HG02852 (cell line): ENCODE measurements around the gene NUTF2.
"Not testable (repeated sequence)": the region's sequence is repeated elsewhere in the genome, so short reads cannot be mapped to it uniquely, and the experiment has no call there.

Experiments used
- ATAC-seq: cut with Tn5 transposase; IDR thresholded peaks from one replicate; pipeline ENCODE4 v1.9.1; 2021; ENCODE audit warnings: mild to moderate bottlenecking, moderate library complexity; ENCODE audit not compliant: unreplicated experiment

Gene NUTF2

DNA sequence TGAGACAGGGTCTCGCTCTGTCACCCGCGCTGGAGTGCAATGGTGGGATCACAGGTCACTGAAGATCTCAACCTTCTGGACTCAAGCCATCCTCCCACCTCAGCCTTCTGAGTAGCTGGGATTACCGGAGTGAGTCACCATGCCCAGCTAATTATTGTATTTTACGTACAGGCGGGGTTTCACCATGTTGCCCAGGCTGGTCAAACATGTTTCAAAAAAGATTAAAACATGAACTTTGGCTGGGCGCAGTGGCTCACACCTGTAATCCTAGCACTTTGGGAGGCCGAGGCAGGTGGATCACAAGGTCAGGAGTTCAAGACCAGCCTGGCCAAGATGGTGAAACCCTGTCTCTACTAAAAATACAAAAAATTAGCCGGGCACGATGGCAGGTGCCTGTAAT is 9.5 kb upstream of the NUTF2 start:
- ATAC-seq = not testable (repeated sequence)

DNA sequence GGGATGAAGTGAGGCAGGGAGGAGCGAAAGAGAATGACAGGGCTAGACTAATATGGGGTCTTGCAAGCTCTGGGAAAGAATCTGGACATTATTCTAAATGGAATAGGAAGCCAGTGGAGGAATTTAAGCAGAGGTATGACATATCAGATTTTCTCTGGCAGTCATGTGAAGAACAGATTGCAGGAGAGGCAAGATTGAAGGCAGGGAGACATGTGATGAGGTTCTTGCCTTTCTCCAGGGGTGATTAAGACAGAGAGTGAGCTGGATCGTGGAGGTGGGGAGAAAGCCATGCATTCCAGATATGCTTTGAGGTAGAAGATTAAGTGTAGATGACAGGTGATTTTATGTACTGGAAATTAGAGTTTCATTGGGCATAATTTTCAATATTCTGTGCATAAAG is 8.9 kb upstream of the NUTF2 start:
- no peak for ATAC-seq

DNA sequence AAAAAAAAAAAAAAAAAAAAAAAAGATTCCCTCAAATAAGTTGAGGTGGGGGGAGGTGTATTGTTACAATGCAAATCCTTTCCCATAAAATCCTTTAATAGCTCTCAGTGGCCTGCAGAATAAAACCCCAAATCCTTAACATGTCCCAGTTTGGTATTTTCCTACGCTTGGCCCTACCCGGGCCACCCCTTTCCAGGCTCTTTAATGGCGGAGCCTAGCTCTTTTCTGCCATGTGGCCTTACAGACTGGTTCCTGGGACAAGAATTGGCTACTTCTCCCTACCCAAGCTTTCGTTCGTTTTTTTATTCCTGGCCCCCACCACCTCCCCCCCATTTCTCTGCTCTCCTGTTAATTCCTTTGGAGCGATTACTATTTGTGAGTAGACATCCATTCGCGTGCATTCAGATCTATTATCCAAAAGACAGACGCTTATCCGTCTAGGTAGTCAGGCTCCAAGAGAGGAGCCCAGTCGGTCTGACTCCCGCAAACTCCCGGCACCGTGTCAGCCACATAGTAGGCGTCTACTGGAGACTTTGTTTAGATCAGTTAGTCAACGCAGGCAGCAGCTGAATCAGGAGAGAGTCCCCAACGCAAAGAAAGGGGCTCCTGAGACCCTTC is 5.4 kb upstream of the NUTF2 start:
- ATAC-seq = no peak

DNA sequence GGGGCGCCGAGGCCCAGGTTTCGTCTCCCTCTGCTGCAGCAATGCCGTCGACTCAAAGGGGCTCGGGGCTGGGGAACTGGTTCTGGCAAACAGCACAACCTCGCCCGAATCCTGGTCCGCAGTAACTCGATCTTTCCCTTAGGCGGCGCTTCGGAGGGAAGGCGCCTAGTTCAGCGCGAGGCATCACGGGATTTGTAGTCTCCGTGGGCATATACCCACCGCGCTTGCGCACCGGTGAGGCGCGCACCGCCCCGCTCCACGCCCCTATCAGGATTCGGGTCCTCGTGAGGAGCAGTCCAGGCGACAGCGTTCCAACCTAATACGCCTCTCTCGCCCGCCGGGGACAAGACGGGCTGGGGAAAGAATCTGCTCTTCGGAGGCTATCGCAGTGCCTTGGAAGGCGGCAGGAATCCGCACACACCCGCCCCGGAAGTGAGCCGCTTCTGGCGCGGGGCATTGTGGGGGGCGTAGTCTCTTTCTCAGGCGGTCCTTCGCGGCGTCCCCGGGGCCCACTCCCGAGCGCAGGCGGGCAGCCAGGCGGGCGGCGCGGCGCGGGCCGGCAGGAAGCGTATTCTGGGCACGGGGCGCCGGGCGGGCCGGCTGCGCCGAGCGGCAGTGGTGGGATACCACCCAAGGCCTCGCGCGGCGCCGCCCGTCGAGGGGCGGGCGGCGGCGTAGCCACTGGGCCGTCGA is 4.8 kb upstream of the NUTF2 start, which contains the start of gene THAP11:
TSS of gene THAP11 (plus strand) at position 505 of the 693 bp plus-strand sequence. CDS start 235 bp downstream, outside the sequence.
- ATAC-seq = peak; percentile 49

DNA sequence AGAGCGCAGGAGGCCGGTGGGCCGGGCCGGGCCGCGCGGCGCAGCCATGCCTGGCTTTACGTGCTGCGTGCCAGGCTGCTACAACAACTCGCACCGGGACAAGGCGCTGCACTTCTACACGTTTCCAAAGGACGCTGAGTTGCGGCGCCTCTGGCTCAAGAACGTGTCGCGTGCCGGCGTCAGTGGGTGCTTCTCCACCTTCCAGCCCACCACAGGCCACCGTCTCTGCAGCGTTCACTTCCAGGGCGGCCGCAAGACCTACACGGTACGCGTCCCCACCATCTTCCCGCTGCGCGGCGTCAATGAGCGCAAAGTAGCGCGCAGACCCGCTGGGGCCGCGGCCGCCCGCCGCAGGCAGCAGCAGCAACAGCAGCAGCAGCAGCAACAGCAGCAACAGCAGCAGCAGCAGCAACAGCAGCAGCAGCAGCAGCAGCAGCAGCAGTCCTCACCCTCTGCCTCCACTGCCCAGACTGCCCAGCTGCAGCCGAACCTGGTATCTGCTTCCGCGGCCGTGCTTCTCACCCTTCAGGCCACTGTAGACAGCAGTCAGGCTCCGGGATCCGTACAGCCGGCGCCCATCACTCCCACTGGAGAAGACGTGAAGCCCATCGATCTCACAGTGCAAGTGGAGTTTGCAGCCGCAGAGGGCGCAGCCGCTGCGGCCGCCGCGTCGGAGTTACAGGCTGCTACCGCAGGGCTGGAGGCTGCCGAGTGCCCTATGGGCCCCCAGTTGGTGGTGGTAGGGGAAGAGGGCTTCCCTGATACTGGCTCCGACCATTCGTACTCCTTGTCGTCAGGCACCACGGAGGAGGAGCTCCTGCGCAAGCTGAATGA is 4.0 kb upstream of the NUTF2 start:
- ATAC-seq = peak; percentile 6

DNA sequence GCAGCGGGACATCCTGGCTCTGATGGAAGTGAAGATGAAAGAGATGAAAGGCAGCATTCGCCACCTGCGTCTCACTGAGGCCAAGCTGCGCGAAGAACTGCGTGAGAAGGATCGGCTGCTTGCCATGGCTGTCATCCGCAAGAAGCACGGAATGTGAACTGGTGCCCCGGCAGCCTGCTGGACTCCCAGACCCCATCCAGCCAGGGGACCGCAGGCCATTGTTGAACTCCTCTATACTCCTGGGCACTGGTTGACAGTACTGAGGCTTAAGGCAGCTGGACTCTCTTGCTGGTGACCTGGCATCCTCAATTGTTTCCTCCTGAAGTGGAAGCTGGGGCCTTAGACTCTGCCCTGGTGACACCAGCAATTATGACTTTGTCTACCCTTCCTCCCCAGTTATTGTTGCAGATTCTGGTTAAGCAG is 3.4 kb upstream of the NUTF2 start:
- ATAC-seq = no peak

DNA sequence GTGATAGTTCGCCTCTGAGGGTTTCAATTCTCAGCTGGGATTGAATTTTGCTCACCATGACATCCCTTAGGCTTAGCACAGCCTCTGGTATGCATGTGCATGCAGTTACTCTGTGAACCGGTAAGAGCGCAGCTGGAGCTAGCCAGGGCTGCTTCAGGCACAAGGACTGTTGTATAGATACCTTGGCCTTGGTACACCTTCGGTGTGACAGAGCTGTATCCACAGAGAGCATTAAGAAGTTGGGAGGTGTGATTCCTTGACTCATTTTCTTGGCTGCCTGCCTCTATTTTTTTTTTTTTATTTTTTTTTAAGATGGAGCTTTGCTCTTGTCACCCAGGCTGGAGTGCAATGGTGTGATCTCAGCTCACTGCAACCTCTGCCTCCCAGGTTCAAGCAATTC is 2.2 kb upstream of the NUTF2 start:
- ATAC-seq = no peak

DNA sequence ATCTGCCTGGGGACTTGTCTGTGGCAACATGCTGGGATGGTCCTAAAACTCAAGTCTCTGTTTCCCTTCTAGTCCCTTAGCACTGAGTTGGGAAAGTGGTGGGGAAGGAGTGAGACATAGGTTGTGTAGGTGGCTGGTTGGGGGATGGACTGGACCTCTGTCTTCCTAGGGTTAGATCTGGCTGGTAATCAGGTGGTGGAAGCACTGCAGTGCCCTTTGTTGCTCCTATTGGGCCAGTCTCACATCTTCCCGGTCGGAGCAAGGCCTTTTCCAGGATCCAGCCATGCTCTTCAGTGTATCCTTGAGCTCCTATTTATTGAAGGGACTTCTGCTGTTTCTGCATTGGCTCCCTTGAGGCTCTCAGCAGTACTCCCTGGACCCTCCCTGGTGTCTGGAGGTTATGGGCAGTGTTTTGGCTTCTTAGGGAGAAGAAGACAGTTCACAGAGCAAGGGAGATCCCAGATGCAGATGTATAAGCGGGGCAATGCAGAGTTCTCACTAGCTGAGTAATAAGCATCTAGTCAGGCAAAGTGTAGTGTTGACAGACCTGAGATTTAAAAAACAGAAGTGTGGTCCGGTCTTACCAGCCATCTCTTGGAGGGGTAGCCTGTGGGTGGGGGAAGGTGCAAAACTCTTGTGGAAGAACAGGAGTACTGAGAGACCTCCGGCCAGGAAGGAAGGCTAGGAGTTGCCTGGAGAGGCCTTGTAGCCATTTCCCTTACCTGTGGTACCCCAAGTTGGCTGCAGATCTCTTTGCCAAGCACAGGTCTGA is 1.3 kb upstream of the NUTF2 start:
- ATAC-seq = no peak

DNA sequence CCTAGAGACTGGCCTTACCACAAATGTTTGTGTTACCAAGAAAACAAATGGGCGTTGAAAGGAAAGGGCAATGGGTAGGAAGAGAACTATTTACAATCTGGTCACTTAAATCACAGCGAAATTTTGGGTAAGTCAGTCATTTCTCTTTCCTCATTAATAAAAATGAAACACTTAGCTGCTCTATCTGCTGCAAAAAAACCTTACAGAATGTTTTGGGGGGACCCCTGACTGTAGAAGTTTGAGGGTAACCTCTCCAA is 742 bp upstream of the NUTF2 start:
- no peak for ATAC-seq

DNA sequence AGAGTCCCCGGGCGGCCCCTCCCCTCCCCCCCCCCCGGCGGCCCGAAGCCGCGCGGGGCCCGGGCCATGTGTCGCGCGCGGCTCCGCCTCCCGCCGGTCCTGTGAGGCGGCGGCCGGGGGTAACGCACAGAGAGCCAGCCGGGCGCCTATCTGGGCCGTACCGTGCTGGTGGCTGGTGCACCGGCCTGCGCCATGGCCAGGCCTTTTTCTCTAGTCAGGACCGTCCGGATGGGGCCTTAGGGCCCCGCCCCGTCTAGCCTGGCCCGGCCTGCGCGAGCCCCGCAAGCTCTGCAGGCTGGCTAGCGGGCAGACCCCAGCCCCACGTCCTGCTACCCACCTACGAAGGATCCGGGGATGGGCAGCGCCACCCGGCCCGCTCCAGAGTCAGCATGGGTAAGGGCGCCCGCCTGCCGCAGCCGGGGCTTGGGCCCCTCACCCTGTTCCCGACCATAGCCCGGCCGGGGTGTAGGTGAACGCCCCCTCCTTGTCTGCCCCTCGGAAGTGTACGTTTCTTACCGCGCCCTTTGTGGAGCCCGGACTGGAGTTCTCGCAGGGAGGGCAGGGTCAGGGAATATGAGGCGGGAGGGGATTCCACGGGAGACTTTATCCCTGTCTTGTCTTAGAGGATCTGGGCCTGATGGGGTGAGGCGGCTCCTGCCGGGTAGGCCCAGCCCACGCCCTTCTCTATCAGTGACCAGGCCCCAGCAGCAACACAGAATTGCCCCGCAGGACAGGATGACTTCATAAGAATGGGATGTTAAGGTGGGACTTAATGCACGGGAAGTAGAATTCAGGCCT is 530 bp downstream of the NUTF2 start, which contains the start of gene CENPT:
TSS of gene CENPT (minus strand) at position 630 of the 798 bp plus-strand sequence. CDS start 13,834 bp downstream, outside the sequence.
- peak; percentile 46 for ATAC-seq

DNA sequence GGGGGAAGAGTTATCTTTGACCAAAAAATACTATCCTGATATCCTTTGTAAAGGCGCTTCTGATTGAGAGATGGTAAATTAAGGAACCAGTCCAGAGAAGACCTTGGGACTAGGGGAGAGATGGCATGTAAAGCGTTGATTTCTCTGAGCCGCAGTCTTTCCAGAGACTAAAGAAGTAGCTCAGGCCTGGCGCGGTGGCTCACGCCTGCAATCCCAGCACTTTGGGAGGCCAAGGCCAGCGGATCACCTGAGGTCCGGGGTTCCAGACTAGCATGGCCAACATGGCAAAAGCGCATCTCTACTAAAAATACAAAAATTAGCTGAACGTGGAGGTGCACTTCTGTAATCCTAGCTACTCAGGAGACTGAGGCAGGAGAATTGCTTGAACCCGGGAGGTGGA is 1.4 kb downstream of the NUTF2 start:
- ATAC-seq = no peak

DNA sequence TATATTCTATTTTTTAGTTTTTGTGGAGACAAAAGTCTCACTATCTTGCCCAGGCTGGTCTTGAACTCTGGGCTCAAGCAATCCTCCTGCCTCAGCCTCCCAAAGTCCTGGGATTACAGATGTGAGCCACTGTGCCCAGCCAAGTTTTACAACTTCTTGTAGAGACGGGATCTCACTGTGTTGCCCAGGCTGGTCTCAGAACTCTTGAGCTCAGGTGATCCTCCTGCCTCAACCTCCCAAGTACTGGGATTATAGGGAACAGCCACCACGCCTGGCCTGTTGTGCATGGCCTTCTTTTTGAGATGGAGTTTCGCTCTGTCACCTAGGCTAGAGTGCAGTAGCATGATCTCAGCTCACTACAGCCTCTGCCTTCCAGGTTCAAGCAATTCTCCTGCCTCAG is 6.9 kb downstream of the NUTF2 start:
- ATAC-seq = no peak

DNA sequence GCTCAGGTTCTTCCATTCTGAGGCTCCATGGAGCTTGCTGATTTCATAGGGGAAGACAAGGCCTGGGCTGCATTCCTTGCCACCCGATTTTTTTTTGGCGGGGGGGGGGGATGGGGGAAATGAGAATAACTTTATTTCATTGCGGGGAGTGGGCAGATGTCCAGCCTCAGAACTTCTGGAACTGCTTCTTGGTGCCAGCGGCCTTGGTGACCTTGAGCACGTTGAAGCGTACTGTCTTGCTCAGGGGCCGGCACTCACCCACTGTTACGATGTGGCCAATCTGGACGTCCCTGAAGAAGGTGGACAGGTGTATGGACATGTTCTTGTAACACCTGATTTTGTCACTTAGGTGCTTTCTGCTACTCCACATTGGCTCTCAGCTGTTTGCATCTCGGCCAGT is 9.1 kb downstream of the NUTF2 start:
- ATAC-seq = no peak

DNA sequence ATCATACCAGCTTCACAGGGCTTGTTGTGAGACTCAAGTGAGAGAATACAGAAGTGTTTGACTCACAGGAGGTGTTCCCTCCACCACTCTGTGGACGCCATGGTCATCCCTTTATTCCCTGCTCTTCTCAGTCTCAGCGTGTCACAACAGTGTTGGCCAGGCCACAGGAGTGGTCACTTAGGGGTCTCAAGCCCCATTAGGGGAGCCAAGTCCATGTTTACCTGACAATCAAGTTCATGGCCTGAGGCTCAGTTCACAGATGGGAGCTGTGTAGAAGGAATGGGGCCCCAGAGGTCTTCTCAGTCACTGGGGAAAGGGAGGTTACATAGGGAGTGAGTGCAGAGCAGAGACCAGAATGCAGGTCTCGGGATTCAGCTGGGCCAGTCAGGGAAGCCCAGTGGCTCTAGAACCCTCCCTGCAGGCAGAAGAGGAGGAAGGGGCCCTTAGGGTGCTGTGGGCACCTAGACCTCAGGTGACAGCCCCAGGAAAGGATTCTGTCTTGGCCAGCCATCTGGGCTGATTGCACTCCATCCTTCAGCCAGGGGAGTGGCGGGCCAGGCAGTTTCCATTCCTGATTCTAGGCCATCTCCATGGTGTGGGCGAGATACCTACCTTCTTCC is 10.3 kb downstream of the NUTF2 start:
- ATAC-seq = no peak

DNA sequence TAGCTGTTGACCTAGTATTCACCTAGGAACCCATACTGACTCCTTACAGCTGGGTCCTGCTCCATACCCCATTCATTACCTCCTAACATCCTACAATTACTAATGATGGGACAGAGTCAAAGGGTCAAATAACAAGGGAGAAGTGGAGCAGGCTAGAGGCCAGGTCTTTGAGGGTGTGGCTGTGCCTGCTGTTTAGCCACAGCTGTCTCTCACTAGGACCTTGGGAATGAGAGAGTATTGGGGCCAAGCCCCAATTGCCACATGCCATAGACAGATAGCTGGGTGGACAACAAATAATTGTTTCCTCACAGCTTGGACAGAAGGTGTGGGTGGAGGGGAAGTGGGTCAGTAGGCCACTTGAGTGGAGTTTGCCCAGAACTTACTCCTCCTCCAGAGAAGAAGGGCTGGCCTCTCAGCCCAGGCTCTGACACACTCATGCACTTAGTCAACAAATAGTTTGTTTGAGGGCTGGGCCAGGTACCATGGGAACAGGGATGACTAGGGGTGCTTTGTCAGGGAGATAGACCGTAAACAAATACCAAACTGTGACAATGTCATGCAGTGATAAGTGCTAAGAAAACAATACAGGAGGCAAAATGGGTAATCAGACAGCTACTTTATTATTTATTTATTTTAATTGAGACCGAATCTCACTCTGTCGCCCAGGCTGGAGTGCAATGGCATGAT is 11.0 kb downstream of the NUTF2 start:
- ATAC-seq = no peak

DNA sequence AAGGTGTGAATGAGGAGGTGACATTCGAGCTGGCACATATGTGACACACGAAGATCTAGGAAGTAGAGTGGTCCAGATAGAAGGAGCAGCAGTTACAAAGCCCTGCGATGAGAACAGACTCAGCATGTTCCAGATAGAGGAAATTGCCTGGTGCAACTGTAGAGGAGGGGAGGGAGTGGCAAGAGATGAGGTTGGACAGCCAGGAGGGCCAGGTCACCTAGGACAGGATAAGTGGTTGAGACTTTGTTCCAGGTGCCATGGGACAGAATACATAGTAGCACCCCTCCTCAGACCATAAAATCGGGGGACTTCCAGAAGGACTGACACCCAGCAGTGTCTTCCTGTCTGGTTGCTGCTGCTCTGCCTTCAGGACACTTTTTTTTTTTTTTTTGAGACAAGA is 11.8 kb downstream of the NUTF2 start:
- no peak for ATAC-seq

DNA sequence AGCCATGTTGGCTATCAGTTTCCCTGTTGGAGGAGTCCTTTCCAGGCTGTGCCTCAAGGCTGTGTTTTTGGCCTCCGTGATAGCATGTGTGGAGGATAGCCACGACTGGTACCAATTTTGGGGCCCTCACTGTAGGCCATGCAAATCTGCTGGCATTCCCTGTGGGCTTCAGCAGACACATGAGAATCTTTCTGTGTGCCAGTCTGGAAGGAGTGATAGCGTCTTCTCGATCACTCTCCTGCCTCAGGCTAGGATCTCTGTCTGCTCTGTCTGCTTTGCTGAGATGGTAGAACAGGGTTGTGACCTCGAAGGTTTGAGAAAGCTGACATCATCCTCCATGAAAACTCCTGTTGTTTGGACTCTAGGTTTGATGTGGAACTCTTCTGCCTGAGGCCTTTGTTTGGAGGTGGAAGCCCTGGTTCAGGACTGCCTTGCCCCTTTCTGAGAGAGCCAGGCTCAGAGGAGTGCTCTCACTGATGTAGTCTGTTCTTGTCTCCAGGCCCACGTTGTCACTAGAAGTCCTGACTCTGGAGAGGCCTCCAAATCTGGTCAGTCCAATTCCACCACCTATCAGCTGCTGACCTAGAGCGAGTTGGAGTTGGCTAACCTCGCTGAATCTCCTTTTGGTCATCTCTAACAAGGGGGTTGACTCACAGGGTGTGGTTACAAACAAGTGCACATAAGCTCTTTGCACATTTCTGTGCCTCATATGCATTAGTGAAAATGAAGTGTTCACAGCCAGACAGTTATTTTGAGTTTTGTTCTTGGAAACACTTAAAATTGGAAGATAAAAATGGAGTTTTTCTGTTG is 14.1 kb downstream of the NUTF2 start:
- ATAC-seq = no peak

DNA sequence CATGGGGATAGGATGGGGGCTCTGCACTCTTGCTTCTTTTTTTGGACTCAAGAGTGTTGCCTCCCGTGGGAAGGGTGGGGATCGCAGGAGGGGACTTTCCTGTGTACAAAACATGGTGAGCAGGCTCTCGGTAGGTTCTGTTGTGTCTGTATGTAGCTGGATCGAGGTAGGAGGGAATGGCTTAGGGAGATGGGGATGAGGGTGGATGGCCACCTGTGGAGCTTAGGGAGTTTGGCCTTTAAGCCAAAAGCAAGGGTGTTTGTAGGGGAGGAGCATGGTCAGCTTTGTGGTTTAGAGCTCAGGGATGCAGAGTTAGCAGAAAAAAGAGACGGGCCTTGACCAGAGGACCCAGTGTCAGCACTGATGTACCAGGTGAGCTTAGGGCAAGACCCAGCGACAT is 15.1 kb downstream of the NUTF2 start:
- no peak for ATAC-seq
